K562 (cell line): ENCODE data around the gene SORCS2.

Experiments
- CHD4 ChIP-seq: fragments of 200-600 bp; sonication (generic); IDR thresholded peaks from 3 replicates; pipeline ENCODE4 v1.6.1; 2012; ENCODE audit warnings: low read depth, mild to moderate bottlenecking, mixed read lengths, low read length, inconsistent platforms; ENCODE audit not compliant: insufficient read depth, insufficient replicate concordance, poor library complexity, severe bottlenecking
- TAF1 ChIP-seq: IDR thresholded peaks from 2 replicates; pipeline ENCODE4 v1.6.1; 2011; ENCODE audit warnings: mild to moderate bottlenecking, low read length, moderate library complexity; ENCODE audit not compliant: insufficient read depth, control insufficient read depth, severe bottlenecking; ENCODE audit errors: extremely low read depth
- ZBTB7A ChIP-seq: IDR thresholded peaks from 2 replicates; pipeline ENCODE4 v1.6.1; 2011; ENCODE audit warnings: low read depth, mild to moderate bottlenecking, low read length, moderate library complexity, borderline replicate concordance; ENCODE audit not compliant: control insufficient read depth
- TF ChIP-seq, protein P1 (sequence below), 2 experiments: fragments of 450-650 bp in 1 of 2; sonication (generic) in 1 of 2; formaldehyde crosslinking in 1 of 2; IDR thresholded peaks; 2 replicates each; pipeline versions ENCODE4 v1.7.1 to v1.9.0; 2016 to 2022; ENCODE audit warnings: inconsistent platforms in 1 of 2, mild to moderate bottlenecking in 1 of 2, missing genetic modification reagents in 1 of 2

DNA sequence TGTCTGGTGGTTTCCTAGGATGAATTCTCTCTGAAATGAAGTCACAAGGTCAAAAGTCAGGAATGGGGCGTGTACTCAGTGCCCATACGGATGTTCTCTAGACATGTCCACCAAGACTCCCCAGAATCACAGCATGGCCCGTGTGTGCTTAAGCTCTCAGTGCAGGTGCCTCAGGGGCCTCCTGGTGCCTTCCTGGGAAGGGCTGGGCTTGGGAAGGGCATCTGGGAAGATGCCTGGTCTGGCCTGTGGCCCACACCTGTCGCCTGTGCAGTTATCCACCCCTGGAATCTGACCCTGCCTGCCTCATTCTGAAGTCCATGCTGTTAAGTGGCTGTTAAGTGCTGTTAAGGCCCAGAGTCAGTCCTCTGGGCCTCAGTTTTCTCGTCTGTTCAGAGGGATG, 31.2 kb downstream of the SORCS2 start:
- TF ChIP-seq ZBTB7A (no peak), TAF1 (no peak), CHD4 (no peak)
- TF ChIP-seq, protein P1, sequence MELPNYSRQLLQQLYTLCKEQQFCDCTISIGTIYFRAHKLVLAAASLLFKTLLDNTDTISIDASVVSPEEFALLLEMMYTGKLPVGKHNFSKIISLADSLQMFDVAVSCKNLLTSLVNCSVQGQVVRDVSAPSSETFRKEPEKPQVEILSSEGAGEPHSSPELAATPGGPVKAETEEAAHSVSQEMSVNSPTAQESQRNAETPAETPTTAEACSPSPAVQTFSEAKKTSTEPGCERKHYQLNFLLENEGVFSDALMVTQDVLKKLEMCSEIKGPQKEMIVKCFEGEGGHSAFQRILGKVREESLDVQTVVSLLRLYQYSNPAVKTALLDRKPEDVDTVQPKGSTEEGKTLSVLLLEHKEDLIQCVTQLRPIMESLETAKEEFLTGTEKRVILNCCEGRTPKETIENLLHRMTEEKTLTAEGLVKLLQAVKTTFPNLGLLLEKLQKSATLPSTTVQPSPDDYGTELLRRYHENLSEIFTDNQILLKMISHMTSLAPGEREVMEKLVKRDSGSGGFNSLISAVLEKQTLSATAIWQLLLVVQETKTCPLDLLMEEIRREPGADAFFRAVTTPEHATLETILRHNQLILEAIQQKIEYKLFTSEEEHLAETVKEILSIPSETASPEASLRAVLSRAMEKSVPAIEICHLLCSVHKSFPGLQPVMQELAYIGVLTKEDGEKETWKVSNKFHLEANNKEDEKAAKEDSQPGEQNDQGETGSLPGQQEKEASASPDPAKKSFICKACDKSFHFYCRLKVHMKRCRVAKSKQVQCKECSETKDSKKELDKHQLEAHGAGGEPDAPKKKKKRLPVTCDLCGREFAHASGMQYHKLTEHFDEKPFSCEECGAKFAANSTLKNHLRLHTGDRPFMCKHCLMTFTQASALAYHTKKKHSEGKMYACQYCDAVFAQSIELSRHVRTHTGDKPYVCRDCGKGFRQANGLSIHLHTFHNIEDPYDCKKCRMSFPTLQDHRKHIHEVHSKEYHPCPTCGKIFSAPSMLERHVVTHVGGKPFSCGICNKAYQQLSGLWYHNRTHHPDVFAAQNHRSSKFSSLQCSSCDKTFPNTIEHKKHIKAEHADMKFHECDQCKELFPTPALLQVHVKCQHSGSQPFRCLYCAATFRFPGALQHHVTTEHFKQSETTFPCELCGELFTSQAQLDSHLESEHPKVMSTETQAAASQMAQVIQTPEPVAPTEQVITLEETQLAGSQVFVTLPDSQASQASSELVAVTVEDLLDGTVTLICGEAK (IDR thresholded peaks at IDR 0.05) = no peak
- TF ChIP-seq, protein P1 (CRISPR knock-in tag; IDR thresholded peaks at IDR 0.05) = no peak
